HFF-Myc (cell line): ENCODE data around the gene LAMB1.

Experiments
- DNase-seq: peaks from one replicate; pipeline ENCODE4 v3.0.0-alpha.2; 2011; ENCODE audit warnings: low read depth; ENCODE audit errors: extremely low read depth
- H3K4me3 ChIP-seq: replicated peaks from 2 replicates; pipeline ENCODE4 v1.5.1; 2011; ENCODE audit warnings: low read depth, mild to moderate bottlenecking, control low read depth, low read length
- CTCF ChIP-seq: IDR thresholded peaks from 2 replicates; pipeline ENCODE4 v1.5.1; 2012; ENCODE audit warnings: mild to moderate bottlenecking, low read depth, low read length, control low read depth; ENCODE audit errors: missing control alignments

The LAMB1 gene

GRCh38 chr7:108030516-108030915 lies 27.6 kb upstream of the LAMB1 start:
- no peak overlapping the region for H3K4me3 ChIP-seq
- no peak for DNase-seq
- no peak for TF ChIP-seq CTCF

- no peak for TF ChIP-seq CTCF
- no peak for DNase-seq
- H3K4me3 ChIP-seq = no peak overlapping the region
Measured at GRCh38 chr7:108029034-108029433, 26.1 kb upstream of the LAMB1 start.

- TF ChIP-seq CTCF = no peak
- no peak overlapping the region for H3K4me3 ChIP-seq
- no peak for DNase-seq
Measured at GRCh38 chr7:108028111-108028510, 25.1 kb upstream of the LAMB1 start.

GRCh38 chr7:108027239-108027638 lies 24.3 kb upstream of the LAMB1 start:
- no peak for DNase-seq
- no peak for TF ChIP-seq CTCF

GRCh38 chr7:108026647-108027046 lies 23.7 kb upstream of the LAMB1 start:
- DNase-seq = no peak
- no peak overlapping the region for H3K4me3 ChIP-seq
- no peak for TF ChIP-seq CTCF

More at GRCh38 chr7:108027239-108027638, 24.3 kb upstream of the LAMB1 start:
- H3K4me3 ChIP-seq = no peak overlapping the region

GRCh38 chr7:108026116-108026515 lies 23.2 kb upstream of the LAMB1 start:
- DNase-seq = no peak
- no peak for TF ChIP-seq CTCF
- H3K4me3 ChIP-seq = no peak overlapping the region

GRCh38 chr7:108024538-108024937 lies 21.6 kb upstream of the LAMB1 start:
- no peak overlapping the region for H3K4me3 ChIP-seq
- TF ChIP-seq CTCF = no peak
- DNase-seq = no peak
